HG02884 (cell line): ENCODE data around the gene CAMK4.

Experiments used
- ATAC-seq: cut with Tn5 transposase; IDR thresholded peaks from one replicate; pipeline ENCODE4 v1.9.1; 2021; ENCODE audit warnings: mild to moderate bottlenecking, moderate library complexity; ENCODE audit not compliant: unreplicated experiment

Gene CAMK4

DNA sequence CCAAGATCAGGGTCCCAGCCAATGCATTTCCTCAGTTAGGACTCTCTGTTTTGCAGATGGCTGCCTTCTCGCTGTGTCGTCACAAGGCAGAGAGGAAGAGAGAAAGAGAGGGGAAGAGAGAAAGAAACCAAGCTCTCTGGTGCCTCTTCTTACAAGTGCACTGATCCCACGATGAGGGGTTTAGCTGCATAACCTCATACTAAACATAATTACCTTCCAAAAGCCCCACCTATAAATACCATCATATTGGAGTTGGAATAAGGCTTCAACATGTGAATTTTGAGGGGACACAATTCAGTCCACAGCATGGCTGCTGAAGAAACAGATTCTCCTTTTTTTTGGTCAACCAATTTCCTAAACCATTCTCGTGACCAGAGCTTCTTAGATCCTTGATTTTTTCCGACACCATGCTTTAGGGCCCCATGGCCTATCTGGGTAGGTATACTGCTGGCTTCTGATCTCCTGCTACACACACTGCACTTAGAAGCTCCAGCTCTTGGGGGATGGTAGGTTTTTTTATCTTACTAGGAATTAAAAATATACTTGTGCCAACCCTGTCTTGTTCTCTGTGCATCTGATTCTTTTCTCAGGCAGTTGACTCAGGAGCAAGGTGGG lies 5.1 kb downstream of the CAMK4 start:
- no peak for ATAC-seq

- ATAC-seq: no peak
Measured at GRCh38 chr5:111229871-111230810, 6.0 kb downstream of the CAMK4 start.

GRCh38 chr5:111231119-111231518 lies 6.9 kb downstream of the CAMK4 start:
- no peak for ATAC-seq

DNA sequence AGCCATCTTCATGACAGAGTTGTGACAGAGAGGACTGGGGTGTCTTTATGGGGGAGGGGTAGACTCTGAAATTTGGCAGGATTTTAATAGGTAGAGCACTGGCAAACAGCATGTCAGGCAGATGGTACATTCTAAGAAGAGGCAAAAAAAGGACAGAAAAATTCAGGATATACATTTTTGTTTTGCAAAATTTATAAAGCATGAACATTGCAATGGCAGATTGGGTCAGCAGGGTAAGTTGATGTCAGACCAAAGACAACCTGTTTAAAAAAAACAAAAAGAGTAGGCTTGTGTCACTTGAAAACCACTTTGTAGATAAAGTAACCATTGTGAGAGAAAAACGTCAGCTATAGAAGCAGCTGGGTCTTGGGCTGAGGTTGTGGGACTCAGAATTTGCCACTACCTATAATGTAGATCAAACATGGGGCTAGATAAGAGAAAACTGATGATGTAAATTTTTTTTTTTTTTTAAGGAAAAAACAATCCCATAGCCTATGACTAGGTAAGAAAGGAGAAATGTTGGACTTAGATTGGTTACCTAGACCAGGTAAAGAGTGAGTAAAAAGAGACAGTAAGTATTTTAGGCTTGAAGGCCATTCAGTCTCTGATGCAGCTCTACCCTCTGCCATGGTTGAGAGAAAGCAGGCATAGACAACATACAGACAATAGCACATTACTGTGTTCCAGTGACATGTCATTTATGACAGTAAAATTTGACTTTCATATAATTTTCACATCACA lies 8.3 kb downstream of the CAMK4 start:
- ATAC-seq: no peak

DNA sequence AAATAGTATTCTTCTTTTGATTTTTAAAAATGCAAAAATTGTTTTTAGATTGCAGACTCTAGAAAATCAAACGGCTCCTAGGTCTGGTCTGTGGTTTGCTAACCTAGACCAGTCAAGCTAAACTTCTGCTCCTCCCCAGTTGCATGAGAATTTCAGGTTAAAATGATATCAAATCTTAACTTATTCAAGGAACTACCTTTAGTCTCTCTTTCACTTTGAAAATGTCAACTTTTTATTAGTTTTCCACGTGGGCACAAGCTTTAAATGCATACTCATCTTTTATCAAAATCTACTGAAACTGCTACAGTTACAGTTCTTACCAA lies 8.8 kb downstream of the CAMK4 start:
- ATAC-seq: no peak

- peak; percentile 30 for ATAC-seq
Measured at GRCh38 chr5:111234125-111234524, 9.9 kb downstream of the CAMK4 start.

DNA sequence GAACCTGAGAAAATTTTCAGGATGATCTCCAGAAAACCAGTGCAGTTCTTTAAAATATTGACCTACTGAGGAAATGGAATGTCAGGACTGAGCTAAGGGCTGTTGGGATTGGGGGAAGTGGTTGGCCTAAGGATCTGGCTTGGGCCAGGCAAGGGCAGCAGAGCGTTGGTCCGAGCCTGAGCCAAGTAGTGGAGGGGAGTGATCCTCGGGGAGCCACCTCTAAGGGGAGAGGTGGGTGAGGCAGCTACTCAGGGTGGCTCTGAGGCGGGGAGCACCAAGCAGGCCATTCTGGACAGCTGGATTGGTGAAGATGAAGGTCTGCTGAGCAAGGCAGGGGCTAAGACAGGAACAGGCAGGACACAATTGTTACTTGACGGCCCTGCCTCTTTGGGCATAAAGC lies 11.5 kb downstream of the CAMK4 start:
- ATAC-seq: no peak

GRCh38 chr5:111236348-111236747 lies 12.2 kb downstream of the CAMK4 start:
- ATAC-seq: no peak

- ATAC-seq: no peak
Measured at GRCh38 chr5:111236995-111237394, 12.8 kb downstream of the CAMK4 start.

GRCh38 chr5:111237470-111237869 lies 13.3 kb downstream of the CAMK4 start:
- no peak for ATAC-seq

GRCh38 chr5:111238431-111239225 lies 14.4 kb downstream of the CAMK4 start:
- no peak for ATAC-seq

- no peak for ATAC-seq
Measured at GRCh38 chr5:111241696-111242095, 17.5 kb downstream of the CAMK4 start.

DNA sequence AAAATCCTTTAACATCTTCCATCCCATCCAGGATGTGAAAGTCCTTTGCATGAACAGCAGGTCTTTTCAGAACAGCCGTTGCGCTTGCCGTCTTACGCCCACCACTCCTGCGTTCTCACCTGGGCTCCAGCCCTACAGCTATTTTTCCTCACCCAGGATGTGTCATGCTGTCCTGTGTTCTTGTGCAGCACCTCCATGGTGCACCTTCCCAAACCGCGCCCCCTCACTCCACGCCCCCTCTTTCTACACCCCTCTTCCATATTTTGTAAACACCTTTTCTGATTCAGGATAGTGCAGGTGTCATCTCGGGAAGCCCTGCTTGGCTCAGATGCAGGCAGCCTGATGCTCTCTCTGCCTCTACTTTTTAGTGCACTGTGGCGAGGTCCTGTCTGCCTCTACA lies 18.4 kb downstream of the CAMK4 start:
- ATAC-seq: no peak

- no peak for ATAC-seq
Measured at GRCh38 chr5:111243318-111243717, 19.1 kb downstream of the CAMK4 start.

- no peak for ATAC-seq
Measured at GRCh38 chr5:111245654-111246053, 21.5 kb downstream of the CAMK4 start.

DNA sequence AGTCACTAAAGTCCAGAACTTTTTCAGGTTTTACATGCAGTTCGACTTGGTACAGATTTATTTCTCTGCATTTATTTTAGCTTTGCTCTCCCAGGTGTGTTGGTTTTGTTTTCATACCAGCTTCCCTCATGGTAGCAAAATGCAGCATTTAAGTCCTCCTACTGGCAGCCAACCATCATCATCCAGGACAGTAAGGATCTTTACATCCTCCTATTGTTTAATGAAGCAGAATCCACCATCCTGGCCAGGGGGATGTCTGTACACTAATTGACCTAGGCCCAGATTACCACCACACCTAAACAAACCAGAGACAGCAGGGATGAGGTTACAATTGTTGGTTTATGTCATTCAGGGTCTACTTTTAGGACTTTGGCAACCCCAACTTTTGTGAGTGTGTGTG lies 22.3 kb downstream of the CAMK4 start:
- ATAC-seq: no peak

DNA sequence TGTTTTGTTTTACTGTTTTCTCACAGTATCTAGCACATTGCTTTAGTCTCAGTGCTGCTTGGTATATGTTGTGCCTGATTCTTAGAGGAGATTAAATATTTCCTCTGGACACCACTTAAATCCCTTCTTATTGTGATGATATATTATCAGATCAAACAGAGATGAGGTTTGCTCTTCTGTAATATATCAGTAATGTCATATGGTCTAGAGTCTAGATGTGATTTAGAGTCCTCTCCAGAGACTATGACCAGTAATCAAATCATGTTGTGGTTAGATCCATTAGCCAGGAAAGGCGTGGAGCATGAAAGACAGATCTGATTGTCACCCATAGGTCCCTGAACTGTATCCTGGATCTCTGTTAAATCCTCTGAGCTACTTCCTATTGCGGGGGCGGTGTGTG lies 24.4 kb downstream of the CAMK4 start:
- no peak for ATAC-seq

GRCh38 chr5:111251921-111252320 lies 27.7 kb downstream of the CAMK4 start:
- no peak for ATAC-seq

GRCh38 chr5:111252799-111253545 lies 28.8 kb downstream of the CAMK4 start:
- ATAC-seq: peak; percentile 36

GRCh38 chr5:111254613-111255012 lies 30.4 kb downstream of the CAMK4 start:
- ATAC-seq: peak; percentile 81
